ENCODE measurements around the gene ADAMTS17. TPM values are rescaled to one million over a fixed set of nuclear protein-coding genes. Genes with fewer than 3 reads are reported as not detected.

Gene ADAMTS17
- total RNA-seq, 2 experiments from 2014 or later = 0.81 to 1.0 TPM

DNA sequence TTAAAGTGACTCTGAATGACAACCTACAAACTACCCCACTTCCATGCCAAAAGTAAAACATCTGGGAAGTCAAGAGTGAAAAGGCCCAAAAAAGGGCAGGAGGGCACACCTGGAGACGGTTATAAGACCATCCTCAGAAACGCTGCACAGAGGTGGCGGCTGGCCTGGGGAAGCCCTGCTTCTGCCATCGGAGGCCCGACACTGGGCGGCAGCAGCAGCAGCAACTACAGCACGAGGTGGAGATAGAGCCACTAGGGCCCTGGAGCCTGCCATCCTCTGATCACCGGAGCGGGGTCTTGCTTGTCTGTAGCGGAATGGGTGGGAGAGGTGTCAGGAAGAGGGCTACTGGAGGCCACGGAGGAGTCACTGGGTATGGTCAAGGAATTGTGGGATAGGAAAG is 283.3 kb downstream of the ADAMTS17 start:
- DNase-seq = no peak

DNA sequence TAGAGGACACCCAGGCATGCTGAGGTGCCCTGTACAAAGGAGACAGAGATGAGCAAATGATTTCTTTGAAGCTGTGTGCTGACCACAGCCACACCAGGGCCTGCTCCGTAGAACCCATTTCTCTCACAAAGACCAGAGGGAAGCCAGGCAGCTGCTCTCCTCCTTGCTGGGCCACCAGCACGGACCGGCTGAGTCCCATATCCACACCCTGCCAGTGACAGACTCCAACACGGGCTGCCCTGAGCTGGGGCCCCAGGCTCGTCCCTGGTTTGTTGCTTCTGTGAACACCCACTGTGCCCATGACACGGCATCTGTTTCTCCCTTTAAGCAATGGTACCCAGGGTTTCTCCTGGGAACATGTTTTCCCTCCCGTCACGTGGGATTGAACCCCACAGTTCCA is 284.5 kb downstream of the ADAMTS17 start:
- DNase-seq = no peak
- H3K27me3 Mint-ChIP-seq (ENCODE audit: low read depth) = no peaks in the 10 kb centered on the region
- H3K4me1 Mint-ChIP-seq (ENCODE audit: low read depth) = no peaks in the 10 kb centered on the region
- no peaks in the 10 kb centered on the region for H3K9me3 Mint-ChIP-seq
- no peak overlapping the region for H3K4me3 Mint-ChIP-seq
- H3K36me3 Mint-ChIP-seq (ENCODE audit: low read depth) = no peaks in the 10 kb centered on the region
- H3K27ac Mint-ChIP-seq = no peak overlapping the region
- CTCF ChIA-PET = no interaction called here
- intact Hi-C loops (cut with micrococcal nuclease) = no loop called here

More for the DNA sequence above, 283.3 kb downstream of the ADAMTS17 start:
- Mint-ChIP-seq H3K36me3 (ENCODE audit: low read depth) (no peaks in the 10 kb centered on the region), H3K27me3 (ENCODE audit: low read depth) (no peaks in the 10 kb centered on the region), H3K27ac (no peak overlapping the region), H3K4me1 (ENCODE audit: low read depth) (no peaks in the 10 kb centered on the region), H3K4me3 (no peak overlapping the region), H3K9me3 (no peaks in the 10 kb centered on the region)
- intact Hi-C loops (cut with micrococcal nuclease) = no loop called here
- CTCF ChIA-PET = no interaction called here

DNA sequence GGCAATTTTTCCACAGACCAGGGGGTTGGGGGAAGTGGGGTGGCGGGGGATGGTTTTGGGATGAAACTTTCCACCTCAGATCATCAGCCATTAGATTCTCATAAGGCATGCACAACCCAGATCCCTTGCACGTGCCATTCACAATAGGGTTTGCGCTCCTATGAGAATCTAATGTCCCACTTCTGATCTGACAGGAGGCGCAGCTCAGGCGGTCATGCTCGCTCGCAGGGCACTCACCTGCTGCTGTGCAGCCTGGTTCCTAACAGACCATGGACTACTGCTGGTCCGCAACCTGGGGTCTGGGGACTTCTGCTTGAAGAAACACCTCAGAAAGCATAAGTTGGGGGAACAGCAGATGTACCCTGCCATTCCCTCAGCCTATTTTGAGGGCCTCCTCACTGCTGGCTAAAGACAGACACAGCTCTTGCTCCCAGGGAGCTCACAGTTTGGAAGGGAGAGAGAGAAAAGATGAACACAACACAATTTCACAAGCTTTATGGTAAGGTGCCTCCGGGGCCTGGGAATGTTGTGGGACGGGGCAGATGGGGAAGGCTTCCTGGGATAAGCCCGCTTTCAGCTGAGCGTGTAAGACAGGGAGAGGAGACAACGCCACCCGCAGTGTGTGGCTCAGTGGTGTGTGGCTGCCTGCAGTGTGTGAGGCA is 285.2 kb downstream of the ADAMTS17 start:
- no peak overlapping the region for H3K27ac Mint-ChIP-seq
- H3K27me3 Mint-ChIP-seq (ENCODE audit: low read depth) = no peaks in the 10 kb centered on the region
- no peak overlapping the region for H3K4me3 Mint-ChIP-seq
- H3K36me3 Mint-ChIP-seq (ENCODE audit: low read depth) = no peaks in the 10 kb centered on the region
- CTCF ChIA-PET = no interaction called here
- no peaks in the 10 kb centered on the region for H3K4me1 Mint-ChIP-seq (ENCODE audit: low read depth)
- no peak for DNase-seq
- H3K9me3 Mint-ChIP-seq = no peaks in the 10 kb centered on the region
- intact Hi-C loops (cut with micrococcal nuclease) = no loop called here

DNA sequence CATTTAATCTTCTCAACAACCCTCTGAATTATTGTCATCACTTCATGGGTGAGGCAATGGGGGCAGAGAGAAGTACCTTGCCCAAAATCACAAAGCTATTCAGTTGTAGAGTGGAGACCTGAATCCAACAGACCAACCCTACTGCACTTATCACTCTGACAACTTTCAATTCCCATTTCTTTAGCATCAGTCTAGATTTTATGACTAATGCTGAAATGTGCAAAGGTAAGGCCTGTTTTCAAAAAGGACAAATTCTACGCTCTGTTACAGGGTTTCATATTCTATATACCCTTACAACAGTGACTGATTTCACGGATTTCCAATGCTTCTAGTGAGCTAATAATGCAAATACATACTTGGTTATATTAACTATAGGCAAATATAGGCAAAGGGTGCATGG is 286.0 kb downstream of the ADAMTS17 start:
- Mint-ChIP-seq H3K4me3 (no peak overlapping the region), H3K36me3 (ENCODE audit: low read depth) (no peaks in the 10 kb centered on the region), H3K9me3 (no peaks in the 10 kb centered on the region), H3K4me1 (ENCODE audit: low read depth) (no peaks in the 10 kb centered on the region), H3K27ac (no peak overlapping the region), H3K27me3 (ENCODE audit: low read depth) (no peaks in the 10 kb centered on the region)
- intact Hi-C loops (cut with micrococcal nuclease) = no loop called here
- CTCF ChIA-PET = no interaction called here
- no peak for DNase-seq

DNA sequence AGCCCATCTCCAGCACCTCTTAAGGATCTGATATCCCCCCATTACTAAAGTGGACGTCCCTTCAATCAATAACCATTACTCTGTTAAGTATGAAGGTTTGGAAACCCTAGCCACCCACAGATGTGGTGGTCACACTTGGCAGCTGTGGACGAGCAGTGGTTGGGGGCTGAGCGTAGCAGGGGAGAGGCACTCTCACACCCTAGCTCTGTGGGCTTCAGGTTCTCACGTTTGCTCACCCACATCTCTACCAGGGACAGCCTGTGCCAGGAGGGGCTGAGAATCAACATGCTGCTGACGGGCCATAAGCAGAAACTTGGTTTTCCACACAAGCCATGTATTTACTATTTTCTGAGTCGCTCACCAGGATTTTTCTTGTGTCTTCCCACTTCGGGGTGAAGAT is 287.2 kb downstream of the ADAMTS17 start:
- no peak for DNase-seq
- H3K4me3 Mint-ChIP-seq = no peak overlapping the region
- no peaks in the 10 kb centered on the region for H3K9me3 Mint-ChIP-seq
- peaks cover 2% of the 10 kb centered on the region for H3K36me3 Mint-ChIP-seq (ENCODE audit: low read depth)
- intact Hi-C loops (cut with micrococcal nuclease) = no loop called here
- H3K27me3 Mint-ChIP-seq (ENCODE audit: low read depth) = no peaks in the 10 kb centered on the region
- H3K27ac Mint-ChIP-seq = no peak overlapping the region
- no peaks in the 10 kb centered on the region for H3K4me1 Mint-ChIP-seq (ENCODE audit: low read depth)
- CTCF ChIA-PET = no interaction called here

DNA sequence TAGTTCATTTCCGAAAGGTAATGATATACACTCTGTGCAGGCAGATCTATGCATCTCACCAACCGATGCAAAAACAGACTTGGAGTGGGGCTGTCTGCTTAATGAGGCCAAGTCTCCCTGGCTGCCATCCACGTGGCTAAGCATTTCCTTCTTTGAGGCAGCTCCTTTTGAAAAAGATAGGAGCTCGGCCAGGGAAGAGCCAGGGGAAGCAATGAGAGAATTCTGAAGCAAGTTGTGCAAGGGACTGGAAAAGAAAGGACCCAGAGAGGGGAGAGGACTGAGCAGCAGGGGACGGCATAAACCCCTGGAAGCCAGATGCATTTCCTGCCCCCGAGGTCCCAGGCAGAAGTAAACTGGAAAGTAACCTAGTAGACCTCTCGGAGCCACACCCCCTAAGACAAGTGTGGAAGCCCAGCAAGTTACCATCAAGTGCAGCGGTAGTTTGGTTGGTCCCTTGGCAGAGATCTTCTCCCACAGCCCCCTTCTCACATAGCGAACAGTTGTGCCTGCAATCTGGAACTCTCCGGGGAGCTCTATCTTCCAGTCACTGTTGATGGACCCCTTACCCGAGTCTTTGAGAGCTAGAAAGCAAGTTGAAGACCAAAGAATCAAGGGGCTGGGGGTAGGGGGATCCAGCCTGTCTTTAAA is 288.2 kb downstream of the ADAMTS17 start:
- Mint-ChIP-seq H3K27me3 (ENCODE audit: low read depth) (no peaks in the 10 kb centered on the region), H3K27ac (no peak overlapping the region), H3K4me1 (ENCODE audit: low read depth) (no peaks in the 10 kb centered on the region), H3K4me3 (no peak overlapping the region), H3K9me3 (peaks cover 1% of the 10 kb centered on the region), H3K36me3 (ENCODE audit: low read depth) (peaks cover 2% of the 10 kb centered on the region)
- no peak for DNase-seq
- CTCF ChIA-PET = no interaction called here
- intact Hi-C loops (cut with micrococcal nuclease) = no loop called here

DNA sequence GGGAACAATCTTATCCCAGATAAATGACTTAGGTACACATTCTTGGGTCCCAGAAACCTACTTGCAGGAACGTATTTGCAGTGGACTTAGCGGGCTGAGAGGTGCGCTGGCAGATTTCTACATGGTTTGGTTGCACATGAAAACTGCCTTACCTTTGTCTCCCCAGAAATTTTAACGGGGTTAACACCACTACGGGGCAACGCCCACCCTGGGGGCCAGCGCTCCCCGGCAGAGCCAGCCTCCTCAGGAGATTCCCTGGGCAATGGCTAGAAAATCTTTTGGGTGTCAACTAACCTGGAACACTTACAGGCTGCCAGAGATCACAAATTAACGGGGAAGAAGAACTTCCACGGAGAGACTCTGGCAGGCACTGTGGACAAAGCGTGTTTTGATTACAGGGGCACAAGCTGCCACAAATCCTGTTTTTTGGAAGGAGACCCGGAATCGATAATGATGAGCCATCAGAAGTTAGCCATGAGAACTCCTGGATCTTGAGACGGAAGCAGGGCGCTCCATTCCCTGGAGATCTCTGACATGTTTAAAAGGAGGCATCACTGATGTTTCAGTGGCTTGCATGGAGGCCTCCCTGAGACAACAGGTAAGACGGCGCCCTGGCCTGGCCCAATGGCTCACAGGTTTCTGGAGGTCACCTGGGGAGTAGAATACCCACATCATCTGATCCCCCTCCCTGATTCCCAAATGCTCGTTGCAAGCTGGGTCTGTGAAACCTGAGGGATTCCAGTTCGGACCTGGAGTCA is 288.9 kb downstream of the ADAMTS17 start:
- H3K27ac Mint-ChIP-seq = no peak overlapping the region
- intact Hi-C loops (cut with micrococcal nuclease) = no loop called here
- peaks cover 7% of the 10 kb centered on the region for H3K36me3 Mint-ChIP-seq (ENCODE audit: low read depth)
- H3K27me3 Mint-ChIP-seq (ENCODE audit: low read depth) = no peaks in the 10 kb centered on the region
- CTCF ChIA-PET = no interaction called here
- H3K4me1 Mint-ChIP-seq (ENCODE audit: low read depth) = no peaks in the 10 kb centered on the region
- DNase-seq = no peak
- peaks cover 1% of the 10 kb centered on the region for H3K9me3 Mint-ChIP-seq
- H3K4me3 Mint-ChIP-seq = no peak overlapping the region

DNA sequence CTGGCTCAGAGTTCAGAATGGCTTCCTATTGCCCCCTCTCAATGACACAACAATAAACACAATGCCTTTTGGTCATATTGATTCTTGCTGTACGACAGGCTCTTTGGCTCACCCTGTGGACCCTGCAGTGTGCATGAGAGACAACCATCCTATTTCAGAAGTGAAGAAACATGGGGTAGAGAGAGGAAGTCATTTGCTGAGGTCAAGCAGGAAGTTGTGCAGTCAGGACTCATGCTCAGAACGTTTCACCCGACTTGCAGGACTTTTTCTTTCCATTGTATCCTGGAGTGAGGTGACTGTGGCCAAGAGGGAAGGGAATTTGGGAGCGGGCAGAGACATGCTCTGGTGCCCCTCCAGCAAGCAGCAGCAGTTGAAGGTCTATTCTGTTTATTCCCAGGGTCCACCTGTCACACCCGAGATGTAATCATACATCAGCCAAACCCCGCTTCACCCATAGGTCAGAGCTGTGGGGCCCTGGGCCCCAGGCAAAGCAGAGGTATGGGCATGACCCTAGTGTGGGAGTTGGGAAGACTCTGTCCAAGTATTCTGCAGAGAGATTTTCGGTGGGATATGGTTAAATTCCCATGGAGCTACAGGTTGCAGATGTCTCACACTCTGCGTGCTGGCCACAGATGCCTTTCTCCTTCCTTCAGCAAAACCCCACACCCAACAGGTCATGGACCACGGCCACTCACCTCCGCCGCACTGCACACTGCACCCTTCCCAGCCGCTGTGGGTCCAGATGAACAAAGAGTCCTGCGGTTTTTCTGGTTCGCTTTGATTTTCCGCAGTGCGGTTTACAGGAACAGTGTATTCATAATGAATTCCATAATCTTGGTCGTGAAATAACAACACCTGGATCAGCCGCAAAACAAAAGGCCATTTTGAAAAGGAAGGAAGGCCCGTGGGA is 290.6 kb downstream of the ADAMTS17 start:
- Mint-ChIP-seq H3K9me3 (peaks cover 6% of the 10 kb centered on the region), H3K4me3 (no peak overlapping the region), H3K27me3 (ENCODE audit: low read depth) (no peaks in the 10 kb centered on the region), H3K27ac (no peak overlapping the region), H3K4me1 (ENCODE audit: low read depth) (no peaks in the 10 kb centered on the region), H3K36me3 (ENCODE audit: low read depth) (peaks cover 17% of the 10 kb centered on the region)
- no peak for DNase-seq
- intact Hi-C loops (cut with micrococcal nuclease) = no loop called here
- CTCF ChIA-PET = no interaction called here

DNA sequence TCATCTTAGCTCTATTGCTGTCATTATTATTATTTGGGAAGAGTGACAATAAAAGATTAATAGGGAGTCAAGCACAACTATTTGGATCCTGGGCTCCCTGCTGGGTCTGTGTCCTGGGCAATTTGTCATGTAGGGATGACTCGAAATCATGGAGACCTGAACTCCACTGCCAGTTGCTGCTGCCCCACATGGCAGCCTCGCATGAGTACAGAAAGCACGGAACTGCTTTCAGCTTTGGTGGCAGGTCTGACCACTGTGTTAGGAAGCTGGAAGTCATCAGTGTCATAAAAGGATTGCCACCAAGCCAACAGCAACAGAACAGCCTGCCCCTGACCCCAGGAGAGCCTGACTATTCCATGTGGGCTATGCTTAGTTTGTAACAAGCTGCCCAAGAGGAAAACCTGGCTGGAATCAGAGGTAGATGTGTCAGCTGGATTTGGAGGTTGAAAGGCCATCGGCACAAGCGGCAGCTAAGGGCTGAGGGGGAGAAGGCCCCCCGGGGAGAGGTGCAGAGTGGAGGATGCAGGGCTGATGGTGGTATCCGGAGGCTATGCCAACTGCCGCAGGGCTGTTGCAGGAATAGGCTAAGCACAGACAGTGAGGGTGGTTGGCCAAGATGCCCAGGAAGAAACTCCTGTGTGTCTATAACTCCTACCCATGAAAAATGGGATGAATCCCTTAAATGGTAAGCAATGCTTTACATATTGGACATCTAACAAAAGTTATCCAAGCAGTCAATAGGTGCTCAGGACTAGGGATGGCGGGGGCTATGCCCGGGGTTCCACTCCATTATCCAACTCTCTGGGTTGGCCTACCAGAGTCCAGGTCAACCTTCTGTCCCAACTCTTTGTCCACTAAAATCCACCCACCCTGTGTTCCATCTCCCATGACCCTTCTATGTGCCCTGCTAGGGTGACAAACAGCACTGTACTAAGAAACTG is 291.6 kb downstream of the ADAMTS17 start:
- H3K36me3 Mint-ChIP-seq (ENCODE audit: low read depth) = peaks cover 17% of the 10 kb centered on the region
- intact Hi-C loops (cut with micrococcal nuclease) = no loop called here
- H3K4me1 Mint-ChIP-seq (ENCODE audit: low read depth) = no peaks in the 10 kb centered on the region
- H3K4me3 Mint-ChIP-seq = no peak overlapping the region
- H3K27ac Mint-ChIP-seq = no peak overlapping the region
- CTCF ChIA-PET = no interaction called here
- peaks cover 6% of the 10 kb centered on the region for H3K9me3 Mint-ChIP-seq
- DNase-seq = no peak
- H3K27me3 Mint-ChIP-seq (ENCODE audit: low read depth) = no peaks in the 10 kb centered on the region

DNA sequence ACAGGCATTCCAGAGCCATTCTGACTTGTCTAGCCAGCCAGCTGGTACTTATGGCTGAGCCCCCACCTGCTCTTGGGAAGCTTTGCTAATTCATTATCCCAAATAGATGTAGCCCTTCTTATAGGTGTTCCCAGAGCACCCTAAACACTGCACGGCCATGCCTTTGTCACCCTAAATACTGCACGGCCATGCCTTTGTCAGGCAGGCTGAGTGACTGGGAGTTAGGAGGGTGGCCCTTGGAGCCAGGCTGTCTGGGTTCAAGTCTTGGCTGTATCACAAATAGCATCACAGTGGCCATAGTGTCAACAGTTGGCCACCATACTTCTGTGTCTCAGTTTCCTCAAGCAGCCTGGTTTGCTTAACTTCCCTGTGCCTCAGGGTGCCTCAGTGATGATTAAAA is 292.3 kb downstream of the ADAMTS17 start:
- no peaks in the 10 kb centered on the region for H3K27me3 Mint-ChIP-seq (ENCODE audit: low read depth)
- H3K4me3 Mint-ChIP-seq = no peak overlapping the region
- DNase-seq = no peak
- H3K27ac Mint-ChIP-seq = no peak overlapping the region
- CTCF ChIA-PET = no interaction called here
- H3K4me1 Mint-ChIP-seq (ENCODE audit: low read depth) = no peaks in the 10 kb centered on the region
- peaks cover 6% of the 10 kb centered on the region for H3K9me3 Mint-ChIP-seq
- intact Hi-C loops (cut with micrococcal nuclease) = no loop called here
- peaks cover 17% of the 10 kb centered on the region for H3K36me3 Mint-ChIP-seq (ENCODE audit: low read depth)

DNA sequence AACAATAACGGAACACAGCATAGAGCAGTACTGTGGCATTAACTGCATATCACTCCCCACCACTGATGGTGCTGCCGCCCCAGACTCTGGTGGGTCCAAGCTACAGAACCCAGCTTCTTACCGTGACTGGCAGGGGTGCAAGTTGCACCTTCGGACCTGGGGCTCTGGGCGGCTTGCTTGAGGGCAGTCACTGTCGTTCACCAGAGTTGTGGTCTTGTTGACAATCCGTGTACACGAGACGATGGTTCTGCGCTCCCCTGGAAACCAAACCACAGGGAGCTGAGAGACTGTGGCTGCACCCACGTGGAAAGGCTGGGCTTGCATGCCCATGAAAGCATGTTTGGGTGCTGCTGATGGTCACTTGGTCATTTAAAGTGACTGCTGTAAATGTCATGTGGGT is 293.0 kb downstream of the ADAMTS17 start:
- no peak overlapping the region for H3K4me3 Mint-ChIP-seq

More for the DNA sequence above, 293.0 kb downstream of the ADAMTS17 start:
- CTCF ChIA-PET = no interaction called here
- DNase-seq = no peak
- H3K27ac Mint-ChIP-seq = no peak overlapping the region
- peaks cover 21% of the 10 kb centered on the region for H3K36me3 Mint-ChIP-seq (ENCODE audit: low read depth)
- no peaks in the 10 kb centered on the region for H3K4me1 Mint-ChIP-seq (ENCODE audit: low read depth)
- intact Hi-C loops (cut with micrococcal nuclease) = no loop called here
- peaks cover 6% of the 10 kb centered on the region for H3K9me3 Mint-ChIP-seq
- H3K27me3 Mint-ChIP-seq (ENCODE audit: low read depth) = no peaks in the 10 kb centered on the region

Measured in activated naive CD4-positive, alpha-beta T cell treated with anti-CD3 and anti-CD28 coated beads for 36 hours (primary cell).